Mesothelial cell of epicardium (in vitro differentiated cells): ENCODE data around the gene JADE3. TPM values are rescaled to one million over a fixed set of nuclear protein-coding genes. Genes with fewer than 3 reads are reported as not detected.

ENCODE experiments used
- DNase-seq, 2 experiments: peaks; one replicate each; pipeline ENCODE4 v3.0.0; 2021; ENCODE audit warnings: low spot score in 2 of 2; ENCODE audit not compliant: unreplicated experiment in 2 of 2
- H3K27ac Mint-ChIP-seq: 2 replicates; pipeline ENCODE4 v1.8.0; 2021; ENCODE audit warnings: mixed read lengths
- H3K27me3 Mint-ChIP-seq: 2 replicates; pipeline ENCODE4 v1.8.0; 2021; ENCODE audit warnings: low read depth, mixed read lengths
- H3K36me3 Mint-ChIP-seq: 2 replicates; pipeline ENCODE4 v1.8.0; 2021; ENCODE audit warnings: mixed read lengths
- H3K4me1 Mint-ChIP-seq: 2 replicates; pipeline ENCODE4 v1.8.0; 2021; ENCODE audit warnings: mixed read lengths
- H3K4me3 Mint-ChIP-seq: 2 replicates; pipeline ENCODE4 v1.8.0; 2021; ENCODE audit warnings: mild to moderate bottlenecking, moderate library complexity, mixed read lengths
- H3K9me3 Mint-ChIP-seq: 2 replicates; pipeline ENCODE4 v1.8.0; 2021; ENCODE audit warnings: mixed read lengths
- CTCF ChIP-seq: fragments of 200-600 bp; sonication (generic); IDR thresholded peaks from one replicate; pipeline ENCODE4 v1.5.0; 2021; ENCODE audit warnings: antibody characterized with exemption; ENCODE audit not compliant: unreplicated experiment
- total RNA-seq: library from RNA; stranded (reverse); gene quantifications from 3 replicates; pipeline ENCODE4 v1.2.1, GENCODE V29; 2021

The JADE3 gene
- total RNA-seq, 1 donor from 2014 or later: 16.4 TPM

DNA sequence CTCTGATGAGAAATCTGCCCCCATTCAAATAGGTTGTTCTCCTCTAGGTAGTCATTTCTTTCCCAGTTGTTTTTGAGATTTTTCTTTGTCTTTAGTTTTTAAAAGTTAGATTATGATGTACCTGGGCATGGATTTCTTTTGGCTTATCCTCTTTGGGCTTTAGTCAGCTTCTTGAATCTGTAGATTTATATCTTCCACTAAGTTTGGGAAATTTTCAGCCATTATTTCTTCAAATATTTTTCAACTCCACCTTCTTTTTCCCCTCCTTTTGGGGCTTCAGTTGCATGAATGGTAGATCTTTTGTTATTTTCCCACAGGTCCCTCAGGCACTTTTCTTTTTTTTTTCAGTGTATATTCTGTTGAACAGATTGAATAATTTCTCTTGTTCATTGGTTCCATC is 77.3 kb downstream of the JADE3 start:
- peaks cover 3% of the 10 kb centered on the region for H3K4me1 Mint-ChIP-seq
- TF ChIP-seq CTCF: no peak
- peaks cover 40% of the 10 kb centered on the region for H3K9me3 Mint-ChIP-seq
- H3K36me3 Mint-ChIP-seq: peaks cover 34% of the 10 kb centered on the region
- no peak for DNase-seq
- no peak overlapping the region for H3K4me3 Mint-ChIP-seq
- no peak overlapping the region for H3K27ac Mint-ChIP-seq
- H3K27me3 Mint-ChIP-seq: no peaks in the 10 kb centered on the region

DNA sequence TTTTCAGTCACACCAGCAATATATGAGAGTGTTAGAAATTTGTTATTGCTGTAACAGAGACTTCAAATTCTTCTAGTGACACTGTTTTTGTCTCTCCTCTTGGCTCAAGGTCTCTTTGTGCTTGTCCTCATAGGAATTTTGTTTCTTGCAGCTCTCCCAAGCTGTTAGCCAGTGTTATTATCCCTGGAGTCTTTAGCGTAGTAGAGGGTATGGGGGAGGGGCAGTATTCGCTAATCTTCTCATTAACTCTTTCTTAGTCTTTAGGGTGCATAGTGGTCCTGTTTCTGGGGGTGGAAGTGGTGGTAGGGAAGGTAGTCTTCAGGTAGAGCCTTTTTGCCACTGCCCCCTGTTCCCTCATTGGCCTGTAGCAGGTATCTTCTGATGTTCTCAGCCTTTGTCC is 79.4 kb downstream of the JADE3 start:
- H3K36me3 Mint-ChIP-seq: peaks cover 34% of the 10 kb centered on the region
- DNase-seq: no peak
- no peak overlapping the region for H3K27ac Mint-ChIP-seq
- no peak for TF ChIP-seq CTCF
- no peaks in the 10 kb centered on the region for H3K27me3 Mint-ChIP-seq
- no peak overlapping the region for H3K4me3 Mint-ChIP-seq
- H3K4me1 Mint-ChIP-seq: peaks cover 3% of the 10 kb centered on the region
- H3K9me3 Mint-ChIP-seq: peaks cover 29% of the 10 kb centered on the region

DNA sequence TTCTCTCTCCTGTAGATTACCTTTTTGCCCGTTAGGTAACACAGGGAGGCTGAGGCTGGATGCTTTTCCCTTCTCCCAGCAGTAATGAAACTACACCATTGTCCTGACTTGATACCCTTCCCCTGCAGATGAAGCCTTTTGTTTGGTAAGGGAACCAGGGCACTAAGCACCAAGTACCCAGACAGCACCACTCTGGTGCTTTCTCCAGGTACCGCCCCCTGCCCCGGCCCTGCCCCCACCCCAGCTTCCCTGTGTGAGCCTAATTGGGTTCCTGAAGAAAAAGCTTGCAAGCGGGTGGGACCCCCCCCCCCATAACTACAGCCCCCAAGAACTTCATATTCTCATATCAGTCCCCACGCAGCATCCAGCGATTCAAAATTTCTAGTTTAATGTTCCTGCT is 79.8 kb downstream of the JADE3 start:
- TF ChIP-seq CTCF: no peak
- H3K4me1 Mint-ChIP-seq: peaks cover 3% of the 10 kb centered on the region
- H3K9me3 Mint-ChIP-seq: peaks cover 30% of the 10 kb centered on the region
- no peaks in the 10 kb centered on the region for H3K27me3 Mint-ChIP-seq
- H3K36me3 Mint-ChIP-seq: peaks cover 34% of the 10 kb centered on the region
- no peak overlapping the region for H3K27ac Mint-ChIP-seq
- no peak overlapping the region for H3K4me3 Mint-ChIP-seq
- no peak for DNase-seq

- H3K4me3 Mint-ChIP-seq: no peak overlapping the region
- H3K27me3 Mint-ChIP-seq: no peaks in the 10 kb centered on the region
- H3K9me3 Mint-ChIP-seq: peaks cover 28% of the 10 kb centered on the region
- TF ChIP-seq CTCF: no peak
- no peak overlapping the region for H3K27ac Mint-ChIP-seq
- peaks cover 37% of the 10 kb centered on the region for H3K36me3 Mint-ChIP-seq
- peaks cover 3% of the 10 kb centered on the region for H3K4me1 Mint-ChIP-seq
- no peak for DNase-seq
These were observed 81.9 kb downstream of the JADE3 start for GRCh38 chrX:46994096-46994495.

DNA sequence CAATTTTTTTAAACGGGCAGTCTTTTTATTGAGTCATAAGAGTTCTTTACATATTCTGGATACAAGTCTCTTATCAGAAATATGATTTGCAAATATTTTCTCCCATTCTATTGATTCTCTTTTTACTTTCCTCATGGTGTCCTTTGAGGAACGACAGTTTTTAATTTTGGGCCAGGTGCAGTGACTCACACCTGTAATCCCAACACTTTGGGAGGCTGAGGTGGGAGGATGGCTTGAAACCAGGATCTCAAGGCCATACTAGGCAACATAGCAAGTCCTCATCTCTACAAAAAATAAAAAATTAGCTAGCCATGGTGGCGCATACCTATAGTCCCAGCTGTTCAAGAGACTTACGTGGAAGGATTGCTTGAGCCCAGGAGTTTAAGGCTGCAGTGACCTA is 99.9 kb downstream of the JADE3 start:
- Mint-ChIP-seq H3K9me3 (peaks cover 36% of the 10 kb centered on the region), H3K27ac (no peak overlapping the region), H3K4me3 (no peak overlapping the region), H3K36me3 (peaks cover 17% of the 10 kb centered on the region), H3K27me3 (no peaks in the 10 kb centered on the region), H3K4me1 (no peaks in the 10 kb centered on the region)
- DNase-seq: no peak
- TF ChIP-seq CTCF: no peak

DNA sequence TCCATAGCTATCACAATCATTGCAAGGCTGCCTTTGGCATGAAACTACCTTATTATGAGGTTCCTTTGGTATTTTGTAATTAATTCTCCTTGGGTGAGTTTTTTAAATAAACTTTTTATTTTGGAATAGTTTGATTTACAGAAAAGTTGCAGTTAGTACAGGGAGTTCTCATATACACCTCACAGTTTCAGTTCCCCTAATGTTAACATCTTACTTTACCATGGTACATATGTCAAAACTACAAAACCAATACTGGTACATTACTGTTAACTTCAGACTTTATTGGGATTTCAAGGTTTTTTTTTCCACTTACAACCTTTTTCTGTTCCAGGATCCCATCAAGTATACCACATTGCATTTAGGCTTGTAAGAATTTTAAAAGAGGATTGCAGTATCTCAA is 114.0 kb downstream of the JADE3 start:
- no peak for TF ChIP-seq CTCF
- peaks cover 16% of the 10 kb centered on the region for H3K9me3 Mint-ChIP-seq
- no peak for DNase-seq
- H3K4me3 Mint-ChIP-seq: no peak overlapping the region
- H3K36me3 Mint-ChIP-seq: no peaks in the 10 kb centered on the region
- H3K27me3 Mint-ChIP-seq: no peaks in the 10 kb centered on the region
- H3K4me1 Mint-ChIP-seq: no peaks in the 10 kb centered on the region
- H3K27ac Mint-ChIP-seq: no peak overlapping the region
